HL-60 (cell line): ENCODE data around the gene ACYP2.

ENCODE experiments used
- GABPA ChIP-seq: IDR thresholded peaks from 2 replicates; pipeline ENCODE4 v1.6.1; 2012; ENCODE audit warnings: low read depth
- POLR2AphosphoS5 ChIP-seq: IDR thresholded peaks from 2 replicates; pipeline ENCODE4 v1.6.1; 2012; ENCODE audit warnings: low read depth
- SPI1 ChIP-seq: IDR thresholded peaks from 2 replicates; pipeline ENCODE4 v1.6.1; 2012; ENCODE audit warnings: low read depth, mild to moderate bottlenecking, borderline replicate concordance
- TF ChIP-seq, protein P1 (sequence below): IDR thresholded peaks from one replicate; pipeline ENCODE4 v1.5.1; 2011; ENCODE audit warnings: low read length, control low read depth, inconsistent platforms; ENCODE audit not compliant: insufficient read depth
- TF ChIP-seq, protein P2 (sequence below): IDR thresholded peaks from 2 replicates; pipeline ENCODE4 v1.6.1; 2012; ENCODE audit warnings: low read depth; ENCODE audit not compliant: insufficient replicate concordance

DNA sequence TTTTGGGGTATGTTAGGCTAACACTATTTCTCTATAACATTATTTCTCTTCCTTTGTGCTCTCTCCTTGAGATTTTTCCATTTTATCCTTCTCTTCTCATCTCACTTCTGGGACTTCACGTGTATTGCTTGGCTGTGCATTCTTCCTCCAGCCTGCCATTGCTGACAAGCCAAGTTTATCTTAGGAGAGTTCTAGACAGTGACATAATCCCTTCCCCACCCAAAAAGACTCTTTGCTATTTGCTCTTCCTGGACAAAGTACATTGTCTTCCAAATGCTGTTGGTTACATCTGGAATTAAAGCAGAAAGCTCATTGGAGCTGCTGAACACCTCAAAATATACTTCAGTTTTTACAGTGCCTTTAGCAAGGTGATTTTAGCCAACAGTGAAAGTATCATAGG is 131.7 kb downstream of the ACYP2 start:
- TF ChIP-seq, protein P1, sequence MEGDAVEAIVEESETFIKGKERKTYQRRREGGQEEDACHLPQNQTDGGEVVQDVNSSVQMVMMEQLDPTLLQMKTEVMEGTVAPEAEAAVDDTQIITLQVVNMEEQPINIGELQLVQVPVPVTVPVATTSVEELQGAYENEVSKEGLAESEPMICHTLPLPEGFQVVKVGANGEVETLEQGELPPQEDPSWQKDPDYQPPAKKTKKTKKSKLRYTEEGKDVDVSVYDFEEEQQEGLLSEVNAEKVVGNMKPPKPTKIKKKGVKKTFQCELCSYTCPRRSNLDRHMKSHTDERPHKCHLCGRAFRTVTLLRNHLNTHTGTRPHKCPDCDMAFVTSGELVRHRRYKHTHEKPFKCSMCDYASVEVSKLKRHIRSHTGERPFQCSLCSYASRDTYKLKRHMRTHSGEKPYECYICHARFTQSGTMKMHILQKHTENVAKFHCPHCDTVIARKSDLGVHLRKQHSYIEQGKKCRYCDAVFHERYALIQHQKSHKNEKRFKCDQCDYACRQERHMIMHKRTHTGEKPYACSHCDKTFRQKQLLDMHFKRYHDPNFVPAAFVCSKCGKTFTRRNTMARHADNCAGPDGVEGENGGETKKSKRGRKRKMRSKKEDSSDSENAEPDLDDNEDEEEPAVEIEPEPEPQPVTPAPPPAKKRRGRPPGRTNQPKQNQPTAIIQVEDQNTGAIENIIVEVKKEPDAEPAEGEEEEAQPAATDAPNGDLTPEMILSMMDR, result no peak
- TF ChIP-seq POLR2AphosphoS5 (no peak), SPI1 (no peak), GABPA (no peak)
- TF ChIP-seq, protein P2, sequence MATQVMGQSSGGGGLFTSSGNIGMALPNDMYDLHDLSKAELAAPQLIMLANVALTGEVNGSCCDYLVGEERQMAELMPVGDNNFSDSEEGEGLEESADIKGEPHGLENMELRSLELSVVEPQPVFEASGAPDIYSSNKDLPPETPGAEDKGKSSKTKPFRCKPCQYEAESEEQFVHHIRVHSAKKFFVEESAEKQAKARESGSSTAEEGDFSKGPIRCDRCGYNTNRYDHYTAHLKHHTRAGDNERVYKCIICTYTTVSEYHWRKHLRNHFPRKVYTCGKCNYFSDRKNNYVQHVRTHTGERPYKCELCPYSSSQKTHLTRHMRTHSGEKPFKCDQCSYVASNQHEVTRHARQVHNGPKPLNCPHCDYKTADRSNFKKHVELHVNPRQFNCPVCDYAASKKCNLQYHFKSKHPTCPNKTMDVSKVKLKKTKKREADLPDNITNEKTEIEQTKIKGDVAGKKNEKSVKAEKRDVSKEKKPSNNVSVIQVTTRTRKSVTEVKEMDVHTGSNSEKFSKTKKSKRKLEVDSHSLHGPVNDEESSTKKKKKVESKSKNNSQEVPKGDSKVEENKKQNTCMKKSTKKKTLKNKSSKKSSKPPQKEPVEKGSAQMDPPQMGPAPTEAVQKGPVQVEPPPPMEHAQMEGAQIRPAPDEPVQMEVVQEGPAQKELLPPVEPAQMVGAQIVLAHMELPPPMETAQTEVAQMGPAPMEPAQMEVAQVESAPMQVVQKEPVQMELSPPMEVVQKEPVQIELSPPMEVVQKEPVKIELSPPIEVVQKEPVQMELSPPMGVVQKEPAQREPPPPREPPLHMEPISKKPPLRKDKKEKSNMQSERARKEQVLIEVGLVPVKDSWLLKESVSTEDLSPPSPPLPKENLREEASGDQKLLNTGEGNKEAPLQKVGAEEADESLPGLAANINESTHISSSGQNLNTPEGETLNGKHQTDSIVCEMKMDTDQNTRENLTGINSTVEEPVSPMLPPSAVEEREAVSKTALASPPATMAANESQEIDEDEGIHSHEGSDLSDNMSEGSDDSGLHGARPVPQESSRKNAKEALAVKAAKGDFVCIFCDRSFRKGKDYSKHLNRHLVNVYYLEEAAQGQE, result no peak
